ENCODE data around the gene DTD1.

Gene DTD1

DNA sequence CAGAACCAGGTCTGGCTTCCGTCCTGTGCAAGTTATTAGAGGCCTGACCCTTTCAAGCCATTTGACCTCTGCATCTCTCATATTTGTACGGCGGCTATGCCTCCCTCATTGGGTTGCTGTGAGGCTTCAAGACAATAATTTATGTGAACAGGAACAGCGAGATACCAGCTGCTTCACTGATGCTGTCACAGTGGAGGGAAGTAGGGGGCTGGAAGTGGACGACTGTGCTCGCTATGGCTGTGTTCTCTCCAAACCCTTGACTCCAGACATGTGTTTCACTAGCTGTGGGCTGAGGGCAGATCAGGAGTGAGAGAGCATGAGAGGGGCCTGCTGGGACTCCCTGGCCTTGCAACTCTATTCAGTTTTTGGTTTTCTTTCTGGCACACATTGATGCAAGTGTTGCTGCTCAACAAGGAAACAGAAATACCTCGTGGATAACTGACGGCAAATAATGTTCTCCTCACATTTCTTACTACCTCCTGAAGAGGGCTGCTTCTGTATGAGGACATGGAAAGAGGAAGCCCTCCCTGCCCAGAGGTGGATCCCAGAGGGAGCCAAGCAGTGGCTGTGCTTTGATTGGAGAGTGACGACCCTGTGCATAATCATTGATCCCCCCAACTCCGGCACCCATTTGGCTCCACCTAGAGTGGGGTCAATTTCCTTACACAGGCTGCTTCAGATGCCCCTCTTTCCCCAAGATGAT lies 191.0 kb downstream of the DTD1 start:
- TF ChIP-seq KLF1 (tag by site-specific recombination; IDR thresholded peaks at IDR 0.05): no peak
- TF ChIP-seq TSHZ1 (tag by site-specific recombination; IDR thresholded peaks at IDR 0.05; ENCODE audit: borderline replicate concordance): no peak
- TF ChIP-seq ZNF16 (tag by site-specific recombination; IDR thresholded peaks at IDR 0.05; ENCODE audit: low read depth): no peak
- TF ChIP-seq, protein P1, sequence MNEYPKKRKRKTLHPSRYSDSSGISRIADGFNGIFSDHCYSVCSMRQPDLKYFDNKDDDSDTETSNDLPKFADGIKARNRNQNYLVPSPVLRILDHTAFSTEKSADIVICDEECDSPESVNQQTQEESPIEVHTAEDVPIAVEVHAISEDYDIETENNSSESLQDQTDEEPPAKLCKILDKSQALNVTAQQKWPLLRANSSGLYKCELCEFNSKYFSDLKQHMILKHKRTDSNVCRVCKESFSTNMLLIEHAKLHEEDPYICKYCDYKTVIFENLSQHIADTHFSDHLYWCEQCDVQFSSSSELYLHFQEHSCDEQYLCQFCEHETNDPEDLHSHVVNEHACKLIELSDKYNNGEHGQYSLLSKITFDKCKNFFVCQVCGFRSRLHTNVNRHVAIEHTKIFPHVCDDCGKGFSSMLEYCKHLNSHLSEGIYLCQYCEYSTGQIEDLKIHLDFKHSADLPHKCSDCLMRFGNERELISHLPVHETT (tag by site-specific recombination; IDR thresholded peaks at IDR 0.05): no peak
- no peak for TF ChIP-seq ZNF366 (tag by site-specific recombination; conservative IDR thresholded peaks at IDR 0.05)
- no peak for TF ChIP-seq PBX3 (CRISPR knock-in tag; IDR thresholded peaks at IDR 0.05)
- TF ChIP-seq ZNF658 (tag by site-specific recombination; IDR thresholded peaks at IDR 0.05): no peak
- TF ChIP-seq ZBTB8A (tag by site-specific recombination; IDR thresholded peaks at IDR 0.05): no peak
- TF ChIP-seq REPIN1 (tag by site-specific recombination; IDR thresholded peaks at IDR 0.05; ENCODE audit: low read depth): no peak
- TF ChIP-seq PATZ1 (tag by site-specific recombination; IDR thresholded peaks at IDR 0.05): no peak
- TF ChIP-seq ZBTB7A (tag by site-specific recombination; IDR thresholded peaks at IDR 0.05; ENCODE audit: low read depth): no peak
- no peak for TF ChIP-seq ZFP3 (tag by site-specific recombination; IDR thresholded peaks at IDR 0.05; ENCODE audit: low read depth)
- TF ChIP-seq KLF16 (tag by site-specific recombination; IDR thresholded peaks at IDR 0.05): no peak
- TF ChIP-seq, protein P2, sequence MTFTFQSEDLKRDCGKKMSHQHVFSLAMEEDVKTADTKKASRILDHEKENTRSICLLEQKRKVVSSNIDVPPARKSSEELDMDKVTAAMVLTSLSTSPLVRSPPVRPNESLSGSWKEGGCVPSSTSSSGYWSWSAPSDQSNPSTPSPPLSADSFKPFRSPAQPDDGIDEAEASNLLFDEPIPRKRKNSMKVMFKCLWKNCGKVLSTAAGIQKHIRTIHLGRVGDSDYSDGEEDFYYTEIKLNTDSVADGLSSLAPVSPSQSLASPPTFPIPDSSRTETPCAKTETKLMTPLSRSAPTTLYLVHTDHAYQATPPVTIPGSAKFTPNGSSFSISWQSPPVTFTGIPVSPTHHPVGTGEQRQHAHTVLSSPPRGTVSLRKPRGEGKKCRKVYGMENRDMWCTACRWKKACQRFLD (tag by site-specific recombination; IDR thresholded peaks at IDR 0.05): no peak
- no peak for TF ChIP-seq YY2 (tag by site-specific recombination; IDR thresholded peaks at IDR 0.05)
- TF ChIP-seq SALL2 (tag by site-specific recombination; IDR thresholded peaks at IDR 0.05; ENCODE audit: borderline replicate concordance): no peak
- Histone ChIP-seq H3K9me3 (ENCODE audit: control insufficient read depth, insufficient read depth, low read depth, low read length) (no peaks in the 10 kb centered on the region), H3K4me1 (ENCODE audit: control insufficient read depth, insufficient read depth, low read length) (no peaks in the 10 kb centered on the region), H3K4me3 (ENCODE audit: low read depth, low read length) (no peak overlapping the region), H3K36me3 (ENCODE audit: control insufficient read depth in 2 of 2, insufficient read depth in 1 of 2, low read length in 2 of 2) (no peaks in the 10 kb centered on the region), H3K27ac (ENCODE audit: extremely low read depth, low read depth, low read length) (no peak overlapping the region)
- POLR2A ChIA-PET: no interaction called here
- CTCF ChIA-PET: no interaction called here

Data from HEK293 (cell line).